GM19395 (cell line): ENCODE results near the gene VWF.

Source experiments
- ATAC-seq: cut with Tn5 transposase; IDR thresholded peaks from one replicate; pipeline ENCODE4 v1.9.1; 2021; ENCODE audit warnings: mild to moderate bottlenecking, moderate library complexity; ENCODE audit not compliant: unreplicated experiment

VWF gene

GRCh38 chr12:5988659-5989116 lies 135.8 kb downstream of the VWF start:
- no peak for ATAC-seq

DNA sequence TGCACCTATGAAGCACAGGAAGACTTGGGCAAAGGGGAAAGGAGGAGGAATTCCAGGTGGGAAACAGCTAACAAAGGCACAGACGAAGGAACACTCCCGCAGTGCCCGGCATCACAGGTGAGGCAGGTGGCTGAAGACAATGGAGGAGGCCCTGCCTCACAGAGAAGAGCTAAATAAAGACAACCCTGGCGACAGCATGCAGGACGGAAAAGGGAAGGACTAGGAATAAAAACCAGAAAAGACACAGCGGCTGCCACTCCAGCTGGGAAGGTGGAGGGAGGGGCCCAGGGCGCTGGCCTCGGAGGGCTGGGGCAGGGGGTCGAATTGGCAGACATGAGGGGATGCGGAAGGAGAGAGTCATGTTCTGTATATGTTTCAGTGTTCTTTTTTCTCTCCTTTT lies 136.4 kb downstream of the VWF start:
- no peak for ATAC-seq

DNA sequence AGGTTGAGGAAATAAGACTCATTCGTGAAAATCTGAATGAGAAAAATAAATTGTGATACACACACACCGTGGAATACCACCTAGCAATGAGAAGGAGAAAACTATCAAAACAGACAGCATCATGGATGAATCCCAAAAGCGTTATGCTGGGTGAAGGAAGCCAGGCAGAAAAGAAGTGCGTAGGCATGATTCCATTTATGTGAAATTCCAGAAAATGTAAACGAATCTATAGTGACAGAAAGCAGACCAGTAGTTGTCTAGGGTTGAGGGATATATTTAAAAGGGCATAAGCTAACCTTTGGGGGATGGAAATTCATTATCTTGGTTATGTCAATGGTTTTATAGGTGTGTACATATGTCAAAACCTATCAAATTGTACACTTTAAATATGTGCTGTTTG lies 136.9 kb downstream of the VWF start:
- no peak for ATAC-seq

DNA sequence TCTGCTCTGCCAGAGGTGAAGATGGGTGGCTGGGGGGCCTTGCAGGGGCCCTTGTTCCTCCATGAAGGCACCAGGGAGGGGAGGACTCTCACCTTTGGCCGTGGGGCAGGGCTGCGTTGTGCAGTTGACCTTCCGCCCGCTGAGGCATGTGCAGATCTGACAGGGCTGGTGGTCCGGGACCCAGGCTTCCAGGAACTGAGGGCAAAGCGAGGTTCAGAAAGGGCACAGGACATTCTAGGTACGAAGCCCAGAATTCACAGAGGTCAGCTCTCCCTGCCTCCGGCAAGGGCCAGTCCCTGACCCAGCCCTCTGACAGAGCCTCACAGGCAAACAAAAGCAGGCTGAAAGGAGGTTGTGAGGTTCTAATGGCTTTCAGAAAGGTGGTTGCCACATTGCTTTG lies 139.0 kb downstream of the VWF start:
- no peak for ATAC-seq

- ATAC-seq, result no peak
Measured at GRCh38 chr12:5984873-5985272, 139.6 kb downstream of the VWF start.

DNA sequence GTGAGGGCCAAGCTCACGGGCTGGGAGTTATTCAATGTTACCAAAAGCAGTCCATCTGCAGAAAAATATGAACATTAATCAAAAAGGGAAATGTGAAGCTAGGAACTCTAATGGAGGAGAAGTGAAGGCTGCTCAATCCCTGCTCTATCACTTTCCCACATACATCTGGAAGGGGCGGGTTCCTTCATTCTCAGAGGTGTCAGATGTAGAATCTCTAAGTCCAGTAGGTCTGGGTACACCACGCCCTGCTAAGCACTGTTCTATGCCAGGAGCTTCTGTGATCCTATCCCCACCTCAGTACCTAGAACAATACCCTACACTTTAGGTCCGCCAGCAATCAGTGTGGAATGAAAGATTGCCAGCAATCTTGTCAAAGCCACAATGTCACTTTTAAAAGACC lies 142.4 kb downstream of the VWF start:
- ATAC-seq, result no peak

- ATAC-seq, result no peak
Measured at GRCh38 chr12:5977556-5977955, 146.9 kb downstream of the VWF start.

GRCh38 chr12:5976711-5977110 lies 147.8 kb downstream of the VWF start:
- ATAC-seq, result no peak

DNA sequence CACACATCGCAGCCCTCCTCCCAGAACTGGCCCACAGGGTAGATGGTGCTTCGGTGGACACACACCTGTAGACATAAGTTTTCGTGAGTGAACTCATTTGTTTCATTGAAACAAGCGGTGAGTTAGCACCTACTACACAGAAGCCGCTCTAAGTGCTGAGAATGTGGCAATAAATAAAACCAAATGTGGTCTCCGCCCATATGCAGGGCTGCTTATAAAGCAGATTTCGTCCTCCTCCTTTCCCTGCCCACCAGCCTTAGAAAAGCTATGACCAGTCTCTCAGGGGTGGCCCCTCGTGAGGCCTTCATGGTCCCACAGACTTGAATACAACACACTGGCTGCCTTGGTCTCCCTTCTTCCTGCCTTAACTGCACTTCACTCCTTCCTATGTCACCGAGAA lies 148.3 kb downstream of the VWF start:
- no peak for ATAC-seq

- ATAC-seq, result no peak
Measured at GRCh38 chr12:5973461-5974115, 150.9 kb downstream of the VWF start.

GRCh38 chr12:5972387-5972786 lies 152.1 kb downstream of the VWF start:
- ATAC-seq, result no peak

DNA sequence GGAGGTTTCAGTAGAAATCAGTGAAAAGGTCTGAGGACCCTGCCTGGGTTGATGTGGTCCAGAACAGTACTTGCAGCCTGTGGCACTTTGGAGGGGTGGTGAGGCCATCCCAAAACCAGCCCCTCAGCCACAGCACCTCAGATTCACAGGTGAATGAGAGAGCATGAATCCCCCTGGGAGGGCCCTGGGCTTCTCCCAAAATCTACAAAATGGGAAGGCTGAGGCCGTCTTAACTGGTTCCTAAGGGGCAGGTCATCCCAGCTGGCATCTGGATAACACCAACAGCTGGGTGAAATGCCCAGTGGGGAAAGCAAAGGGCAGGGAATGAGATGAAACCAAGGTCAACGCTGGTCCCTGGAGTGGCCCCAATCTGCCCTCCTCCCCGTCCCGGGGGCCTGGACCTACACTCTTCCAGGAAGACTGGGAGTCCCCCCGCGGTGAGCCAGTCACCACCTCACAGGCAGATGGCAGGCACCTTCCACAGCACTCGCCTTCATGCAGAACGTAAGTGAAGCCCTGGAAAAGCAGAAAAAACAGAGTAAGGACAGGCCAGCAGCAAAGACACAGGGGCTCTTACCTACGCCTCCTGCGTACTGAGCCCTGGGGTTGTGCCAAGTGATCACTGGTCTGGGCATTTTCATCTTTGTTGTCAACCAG lies 153.1 kb downstream of the VWF start:
- no peak for ATAC-seq

GRCh38 chr12:5969974-5970690 lies 154.3 kb downstream of the VWF start:
- ATAC-seq, result no peak

DNA sequence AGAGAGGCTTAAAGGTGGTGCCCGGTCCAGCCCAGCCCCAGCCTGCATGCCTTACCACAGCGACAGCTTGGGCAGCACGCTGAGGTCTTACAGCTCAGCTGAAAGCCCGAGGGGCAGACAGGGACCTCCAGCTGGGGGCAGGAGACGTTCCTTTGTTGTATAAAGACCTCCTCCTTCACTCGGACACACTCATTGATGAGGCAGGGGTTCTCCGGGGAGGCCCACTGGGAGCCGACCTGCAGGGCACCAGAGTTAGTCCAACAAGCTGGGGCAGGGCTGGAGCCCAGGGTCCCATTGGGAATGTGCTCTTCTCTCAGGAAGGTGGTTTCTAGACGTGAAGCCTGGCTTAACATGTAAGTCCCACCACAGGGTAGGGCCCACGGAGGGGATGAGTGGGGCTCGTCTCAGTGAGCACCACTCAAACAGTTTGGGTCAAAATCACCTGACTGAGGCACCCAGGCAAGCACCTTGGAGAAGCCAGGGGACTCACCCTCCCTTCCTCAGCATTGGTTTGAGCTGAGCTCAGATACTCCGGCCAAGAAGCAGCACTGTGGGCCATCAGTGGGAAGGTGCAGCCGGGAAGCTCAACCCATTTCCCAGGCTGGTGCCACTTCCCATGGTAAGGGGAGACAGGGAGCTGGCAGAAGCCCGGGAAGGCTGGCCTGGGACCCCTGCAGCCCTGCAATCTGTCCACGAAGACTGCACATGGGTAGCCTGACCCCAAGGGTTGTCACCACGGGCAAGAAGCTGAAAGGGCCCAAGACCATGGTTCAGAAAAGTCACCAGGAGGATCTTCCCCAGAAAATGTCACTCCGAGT lies 155.1 kb downstream of the VWF start:
- no peak for ATAC-seq

DNA sequence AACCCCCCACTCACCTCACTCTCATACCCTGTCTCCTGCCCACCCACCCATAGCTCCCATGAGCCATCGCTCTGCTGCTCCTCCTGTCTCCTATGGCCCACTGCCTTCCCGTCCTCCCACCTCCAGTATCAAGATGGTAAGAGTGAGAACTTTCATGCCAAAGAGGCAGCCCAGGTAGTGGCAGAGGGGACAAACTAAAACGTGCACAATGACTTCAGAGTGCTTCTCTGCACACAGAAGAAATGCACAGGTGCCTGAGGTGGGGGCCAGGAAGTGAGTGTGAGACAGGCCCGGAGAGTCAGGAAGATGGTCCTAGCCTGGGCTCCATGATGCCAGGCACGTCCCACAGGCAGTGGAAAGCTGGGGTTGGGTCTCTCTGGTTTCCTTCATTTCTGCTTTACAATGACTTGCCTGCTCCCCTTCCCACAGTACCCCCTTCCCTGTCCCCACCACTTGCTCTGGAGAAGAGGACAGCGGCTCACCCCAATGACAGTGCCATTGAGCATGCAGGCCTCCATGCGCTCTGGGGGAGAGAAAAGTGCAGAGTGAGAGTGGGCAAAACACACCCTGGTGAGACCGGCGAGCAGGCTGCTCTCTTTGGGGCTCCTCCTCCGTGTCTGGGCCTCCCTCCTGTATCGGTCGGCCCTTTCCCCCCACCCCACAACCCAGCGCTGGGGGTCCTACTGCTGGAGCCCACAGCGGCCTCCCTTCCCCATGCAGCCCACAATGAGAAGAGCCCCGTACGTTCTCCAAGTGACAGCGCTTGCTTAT lies 156.6 kb downstream of the VWF start:
- no peak for ATAC-seq

- ATAC-seq, result no peak
Measured at GRCh38 chr12:5966486-5967095, 157.9 kb downstream of the VWF start.

DNA sequence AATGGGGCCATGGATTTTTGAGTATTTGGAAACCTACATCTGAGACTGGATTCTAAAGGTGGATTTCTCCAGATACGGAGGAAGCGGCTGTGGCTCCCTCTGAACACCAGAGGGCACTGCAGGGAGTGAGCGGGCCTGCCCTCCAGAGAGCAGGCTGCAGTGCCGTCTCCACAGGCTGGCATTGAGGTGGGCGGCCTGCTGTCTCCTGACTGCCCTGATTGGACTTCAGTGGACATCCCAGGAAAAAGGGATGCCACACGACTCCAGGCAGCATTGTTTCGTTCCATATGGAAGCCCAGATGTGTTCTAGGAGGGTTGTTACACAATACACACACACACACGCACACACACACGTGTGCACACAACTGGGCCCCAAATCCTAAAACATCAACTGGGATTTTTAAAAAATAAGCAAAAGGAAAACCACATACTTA lies 158.5 kb downstream of the VWF start:
- no peak for ATAC-seq

- no peak for ATAC-seq
Measured at GRCh38 chr12:5964913-5965900, 159.3 kb downstream of the VWF start.

GRCh38 chr12:5963515-5963914 lies 161.0 kb downstream of the VWF start:
- ATAC-seq, result no peak
